Activated CD4-positive, CD25-positive, alpha-beta regulatory T cell (primary cell): ENCODE data around the gene BHLHE40.
A peak's percentile ranks its signal among the peaks of the same experiment; 100 is the strongest.

Source experiments
- DNase-seq, 4 experiments: peaks; one replicate each; lab custom pipeline; 2025; lab: John Stamatoyannopoulos, UW

BHLHE40 gene

GRCh38 chr3:4983739-4984510 is 4.7 kb downstream of the BHLHE40 start:
- DNase-seq = peak in 2 of 4 experiments; percentile 12 to 17

- DNase-seq = no peak
Measured at GRCh38 chr3:4984511-4984864, 5.3 kb downstream of the BHLHE40 start.

- no peak for DNase-seq
Measured at GRCh38 chr3:4985330-4986174, 6.3 kb downstream of the BHLHE40 start.

- DNase-seq = no peak
Measured at GRCh38 chr3:4986175-4986781, 7.0 kb downstream of the BHLHE40 start.

GRCh38 chr3:4986782-4987537 is 7.7 kb downstream of the BHLHE40 start:
- peak in 3 of 4 experiments; percentile 16 to 37 (median 23) for DNase-seq

- no peak for DNase-seq
Measured at GRCh38 chr3:4987538-4988296, 8.5 kb downstream of the BHLHE40 start.

- no peak for DNase-seq
Measured at GRCh38 chr3:4988983-4989834, 10.0 kb downstream of the BHLHE40 start.

GRCh38 chr3:4990069-4990468 is 10.8 kb downstream of the BHLHE40 start:
- no peak for DNase-seq

- no peak for DNase-seq
Measured at GRCh38 chr3:4992118-4992517, 12.9 kb downstream of the BHLHE40 start.

- no peak for DNase-seq
Measured at GRCh38 chr3:4993276-4994143, 14.3 kb downstream of the BHLHE40 start.

GRCh38 chr3:4994144-4994730 is 15.0 kb downstream of the BHLHE40 start:
- no peak for DNase-seq

- DNase-seq = no peak
Measured at GRCh38 chr3:4994823-4995499, 15.7 kb downstream of the BHLHE40 start.

GRCh38 chr3:4995500-4996053 is 16.3 kb downstream of the BHLHE40 start:
- DNase-seq = no peak

- DNase-seq = no peak
Measured at GRCh38 chr3:4996223-4996765, 17.1 kb downstream of the BHLHE40 start.

GRCh38 chr3:4996771-4997291 is 17.6 kb downstream of the BHLHE40 start:
- no peak for DNase-seq

- DNase-seq = no peak
Measured at GRCh38 chr3:4997946-4998345, 18.7 kb downstream of the BHLHE40 start.

- no peak for DNase-seq
Measured at GRCh38 chr3:4999531-5000184, 20.4 kb downstream of the BHLHE40 start.
